HepG2 (cell line): ENCODE results near the gene ZNF839. TPM values are rescaled to one million over a fixed set of nuclear protein-coding genes. Genes with fewer than 3 reads are reported as not detected.

Experiments
- DPF2 ChIP-seq: sonication (generic); formaldehyde crosslinking; IDR thresholded peaks from 2 replicates; pipeline ENCODE4 v1.4.0; 2020; ENCODE audit warnings: mild to moderate bottlenecking, low read depth, missing genetic modification reagents, borderline replicate concordance
- HMGXB3 ChIP-seq: sonication (generic); formaldehyde crosslinking; IDR thresholded peaks from 2 replicates; pipeline ENCODE4 v1.4.0; 2020; ENCODE audit warnings: missing genetic modification reagents, borderline replicate concordance
- MAFK ChIP-seq, 2 experiments: IDR thresholded peaks in 1 of 2; conservative IDR thresholded peaks in 1 of 2; 2 replicates each; pipeline ENCODE4 v1.6.1; 2011; ENCODE audit warnings: improper control_type of control experiment in 2 of 2, low read length in 2 of 2
- MYC ChIP-seq: sonication (generic); formaldehyde crosslinking; IDR thresholded peaks from 2 replicates; pipeline ENCODE4 v1.9.0; 2021; ENCODE audit warnings: missing genetic modification reagents, borderline replicate concordance
- PAX8 ChIP-seq: sonication (generic); formaldehyde crosslinking; IDR thresholded peaks from 2 replicates; pipeline ENCODE4 v1.8.0; 2022; ENCODE audit warnings: mild to moderate bottlenecking, missing genetic modification reagents, borderline replicate concordance
- RBFOX2 ChIP-seq: fragments of 200-400 bp; formaldehyde crosslinking; IDR thresholded peaks from 2 replicates; pipeline ENCODE4 v1.6.1; 2017; ENCODE audit warnings: low read depth, mild to moderate bottlenecking, low read length
- RXRB ChIP-seq: IDR thresholded peaks from 2 replicates; pipeline ENCODE4 v1.6.1; 2016; ENCODE audit warnings: borderline replicate concordance, missing genetic modification reagents, missing compliant biosample characterization
- STAG1 ChIP-seq: sonication (generic); formaldehyde crosslinking; IDR thresholded peaks from 2 replicates; pipeline ENCODE4 v1.4.0; 2020; ENCODE audit warnings: missing genetic modification reagents
- ZBTB46 ChIP-seq: sonication (generic); formaldehyde crosslinking; IDR thresholded peaks from 2 replicates; pipeline ENCODE4 v1.4.0; 2020; ENCODE audit warnings: mild to moderate bottlenecking, missing genetic modification reagents, borderline replicate concordance
- ZKSCAN1 ChIP-seq: fragments of 150-350 bp; IDR thresholded peaks from 2 replicates; pipeline ENCODE4 v1.6.1; 2014; ENCODE audit warnings: low read length
- ZNF12 ChIP-seq: sonication (generic); formaldehyde crosslinking; IDR thresholded peaks from 2 replicates; pipeline ENCODE4 v1.5.0; 2020; ENCODE audit warnings: missing genetic modification reagents
- ZNF430 ChIP-seq: sonication (generic); formaldehyde crosslinking; IDR thresholded peaks from 2 replicates; pipeline ENCODE4 v1.9.0; 2021; ENCODE audit warnings: mild to moderate bottlenecking, missing genetic modification reagents
- ZNF496 ChIP-seq: sonication (generic); formaldehyde crosslinking; IDR thresholded peaks from 2 replicates; pipeline ENCODE4 v1.8.1; 2023; ENCODE audit warnings: mild to moderate bottlenecking, moderate library complexity, missing genetic modification reagents; ENCODE audit not compliant: insufficient replicate concordance
- ZNF670 ChIP-seq: sonication (generic); formaldehyde crosslinking; IDR thresholded peaks from 2 replicates; pipeline ENCODE4 v1.8.0; 2022; ENCODE audit warnings: mild to moderate bottlenecking, missing genetic modification reagents, borderline replicate concordance
- ZNF75D ChIP-seq: sonication (generic); formaldehyde crosslinking; IDR thresholded peaks from 2 replicates; pipeline ENCODE4 v1.8.1; 2023; ENCODE audit warnings: missing genetic modification reagents, mild to moderate bottlenecking, borderline replicate concordance
- ZSCAN30 ChIP-seq: sonication (generic); formaldehyde crosslinking; IDR thresholded peaks from 2 replicates; pipeline ENCODE4 v1.5.0; 2020; ENCODE audit warnings: mild to moderate bottlenecking, missing genetic modification reagents
- polyA plus RNA-seq, 8 experiments: library from polyadenylated mRNA; depleted of rRNA in 3 of 8; stranded (reverse) in 7 of 8; unstranded in 1 of 8; fragments of >200 nt; fragmentation: Illumina TruSeq in 4 of 8; extraction: Trizol in 4 of 8; gene quantifications; 2 replicates each; pipeline versions ENCODE4 v1.2.1 to v1.2.3, GENCODE V29; 2011 to 2016; ENCODE audit warnings: low read depth in 4 of 8, missing spikeins in 1 of 8, mixed read lengths in 1 of 8; ENCODE audit not compliant: insufficient read depth in 1 of 8
- total RNA-seq, 5 experiments: library from RNA; depleted of rRNA; stranded (reverse); fragments of >200 nt; fragmentation: Illumina TruSeq; extraction: Trizol; gene quantifications; 2 replicates each; pipeline ENCODE4 v1.2.3, GENCODE V29; 2016; ENCODE audit warnings: low read depth in 1 of 5

ZNF839 gene
- total and polyA plus RNA-seq, 2 of the 13 experiments (the other 11 are each of a cell fraction or from before 2014, with no cell fraction given) = 11.1 to 12.8 TPM

GRCh38 chr14:102319351-102320032 is at the start of gene ZNF839 (continued):
- TF ChIP-seq RBFOX2 (peak; percentile 96), ZNF430 (no peak), ZNF12 (no peak), MAFK (conservative IDR thresholded peaks at IDR 0.05 in 1 of 2, IDR thresholded peaks at IDR 0.05 in 1 of 2; ENCODE audit: low read length in 2 of 2) (no peak), RXRB (CRISPR knock-in tag) (no peak), STAG1 (CRISPR knock-in tag) (no peak), ZBTB46 (no peak), HMGXB3 (no peak), PAX8 (CRISPR knock-in tag) (no peak), ZNF670 (CRISPR knock-in tag) (no peak), MYC (CRISPR knock-in tag) (peak; percentile 48; the same call in 1 of the 2 replicates), DPF2 (CRISPR knock-in tag) (no peak), ZSCAN30 (no peak), ZNF75D (CRISPR knock-in tag) (no peak), ZKSCAN1 (no peak; the same call in 1 of the 2 replicates), ZNF496 (CRISPR knock-in tag) (no peak)
